K562 (cell line): ENCODE results near the gene CMBL. TPM values are rescaled to one million over a fixed set of nuclear protein-coding genes. Genes with fewer than 3 reads are reported as not detected.

Source experiments
- ATF7 ChIP-seq: fragments of 450-650 bp; IDR thresholded peaks from 2 replicates; pipeline ENCODE4 v1.7.1; 2014; ENCODE audit warnings: mild to moderate bottlenecking, moderate library complexity
- CCAR2 ChIP-seq: fragments of 200-400 bp; formaldehyde crosslinking; IDR thresholded peaks from 2 replicates; pipeline ENCODE4 v1.6.1; 2017; ENCODE audit warnings: mild to moderate bottlenecking, low read depth, low read length
- DLX4 ChIP-seq: fragments of 250-450 bp; sonication (Bioruptor Pico); IDR thresholded peaks from 2 replicates; pipeline ENCODE4 v1.6.1; 2021; ENCODE audit warnings: mild to moderate bottlenecking
- FIP1L1 ChIP-seq: fragments of 200-400 bp; formaldehyde crosslinking; IDR thresholded peaks from 2 replicates; pipeline ENCODE4 v1.6.1; 2018; ENCODE audit warnings: mild to moderate bottlenecking, low read depth, low read length; ENCODE audit not compliant: poor library complexity, severe bottlenecking
- HDAC2 ChIP-seq: fragments of 450-650 bp; IDR thresholded peaks from 2 replicates; pipeline ENCODE4 v1.6.1; 2016; ENCODE audit warnings: mild to moderate bottlenecking
- JUND ChIP-seq, 2 experiments: IDR thresholded peaks; 2 replicates in 1 of 2; 3 replicates in 1 of 2; pipeline ENCODE4 v1.6.1; 2011; ENCODE audit warnings: borderline replicate concordance in 2 of 2, low read depth in 2 of 2, low read length in 2 of 2, improper control_type of control experiment in 1 of 2, missing biosample characterization in 1 of 2, missing genetic modification characterization in 1 of 2, missing genetic modification reagents in 1 of 2
- MNT ChIP-seq, 2 experiments: fragments of 450-650 bp; conservative IDR thresholded peaks; 2 replicates each; pipeline ENCODE4 v1.6.1; 2017; ENCODE audit warnings: mild to moderate bottlenecking in 2 of 2, moderate library complexity in 2 of 2
- MTA2 ChIP-seq: fragments of 450-650 bp; IDR thresholded peaks from 2 replicates; pipeline ENCODE4 v1.6.1; 2016; ENCODE audit warnings: low read depth
- NR4A1 ChIP-seq, 2 experiments: fragments of 250-450 bp in 1 of 2; fragments of 450-650 bp in 1 of 2; sonication (Bioruptor Pico) in 1 of 2; IDR thresholded peaks; 2 replicates each; pipeline versions ENCODE4 v1.4.0 to v1.6.1; 2016 to 2020; ENCODE audit warnings: mild to moderate bottlenecking in 2 of 2, missing compliant biosample characterization in 1 of 2, missing genetic modification characterization in 1 of 2, moderate library complexity in 1 of 2
- PHF20 ChIP-seq: fragments of 450-650 bp; IDR thresholded peaks from 2 replicates; pipeline ENCODE4 v1.6.1; 2018; ENCODE audit not compliant: partially characterized antibody
- RCOR1 ChIP-seq, 2 experiments: IDR thresholded peaks; 2 replicates each; pipeline ENCODE4 v1.6.1; 2012; ENCODE audit warnings: low read depth in 2 of 2, low read length in 2 of 2, borderline replicate concordance in 1 of 2, improper control_type of control experiment in 1 of 2
- ZEB2 ChIP-seq: fragments of 450-650 bp; IDR thresholded peaks from 2 replicates; pipeline ENCODE4 v1.6.1; 2016
- ZNF124 ChIP-seq: sonication (generic); formaldehyde crosslinking; IDR thresholded peaks from 2 replicates; pipeline ENCODE4 v1.8.1; 2022; ENCODE audit warnings: missing genetic modification reagents
- ZNF354B ChIP-seq: fragments of 250-450 bp; sonication (Bioruptor Pico); IDR thresholded peaks from 2 replicates; pipeline ENCODE4 v1.4.0; 2020
- ZNF431 ChIP-seq: sonication (generic); formaldehyde crosslinking; IDR thresholded peaks from 2 replicates; pipeline ENCODE4 v1.8.0; 2022; ENCODE audit warnings: mild to moderate bottlenecking, missing genetic modification reagents
- ZNF507 ChIP-seq: conservative IDR thresholded peaks from 2 replicates; pipeline ENCODE4 v1.6.1; 2017; ENCODE audit warnings: missing genetic modification characterization, missing compliant biosample characterization
- polyA plus RNA-seq, 8 experiments: library from polyadenylated mRNA; depleted of rRNA in 4 of 8; stranded (reverse) in 5 of 8; unstranded in 3 of 8; fragments of >200 nt; fragmentation: Nextera tagmentation in 2 of 8; fragmentation: Illumina TruSeq in 1 of 8; extraction: Ambion mirVana in 2 of 8; extraction: Trizol in 1 of 8; gene quantifications; 2 replicates each; pipeline versions ENCODE4 v1.2.1 to v1.2.3, GENCODE V29; 2011 to 2014; ENCODE audit warnings: inconsistent platforms in 1 of 8, missing spikeins in 1 of 8
- total RNA-seq, 7 experiments: library from RNA; depleted of rRNA in 6 of 7; stranded (reverse); fragments of >200 nt in 6 of 7; fragmentation: Illumina TruSeq in 2 of 7; extraction: Trizol in 2 of 7; gene quantifications; 2 replicates each; pipeline versions ENCODE4 v1.2.1 to v1.2.3, GENCODE V29; 2011 to 2021; ENCODE audit warnings: low replicate concordance in 1 of 7
- TF ChIP-seq, protein P1 (sequence below): sonication (generic); formaldehyde crosslinking; IDR thresholded peaks from 2 replicates; pipeline ENCODE4 v1.8.0; 2023; ENCODE audit warnings: mild to moderate bottlenecking, missing genetic modification reagents
- TF ChIP-seq, protein P2 (sequence below): sonication (generic); IDR thresholded peaks from 2 replicates; pipeline ENCODE4 v1.6.1; 2016
- TF ChIP-seq, protein P3 (sequence below), 2 experiments: fragments of 450-650 bp; IDR thresholded peaks; 2 replicates each; pipeline ENCODE4 v1.6.1; 2016

CMBL gene
- total and polyA plus RNA-seq, 9 of the 15 experiments (the other 6 are each of a cell fraction or from before 2014, with no cell fraction given) = 22.6 to 192 (median 71.1) TPM

DNA sequence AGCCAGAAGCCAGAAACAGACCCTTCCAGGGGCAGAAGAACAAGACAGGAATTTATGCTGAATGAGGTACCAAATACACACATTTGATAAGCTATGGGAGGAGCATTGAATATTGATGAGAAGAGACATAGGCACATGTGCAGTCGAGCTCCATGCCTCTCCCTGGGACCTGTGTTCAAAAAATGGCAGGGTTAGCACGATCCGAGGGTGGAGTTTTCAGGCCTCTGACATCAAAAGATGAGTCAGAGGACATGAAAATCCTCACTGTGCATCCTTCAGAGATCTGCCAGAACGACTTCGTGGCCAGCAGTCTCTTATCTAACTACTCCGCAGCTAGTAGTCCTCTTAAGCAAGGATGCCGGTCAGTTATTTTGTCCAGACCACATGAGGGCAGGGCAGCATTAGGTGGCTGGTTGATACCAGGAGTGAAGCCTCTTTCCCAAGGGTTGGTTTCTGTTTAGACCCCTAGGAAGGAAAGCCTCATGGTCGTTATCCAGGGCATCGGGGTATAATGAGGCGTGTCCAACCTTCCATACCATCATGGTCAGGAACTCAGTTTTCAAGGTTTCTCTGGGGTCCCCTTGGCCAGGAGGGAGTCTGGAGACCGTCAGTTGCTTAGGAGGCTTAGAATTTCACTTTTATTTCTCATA lies 11.6 kb upstream of the CMBL start (continued):
- TF ChIP-seq, protein P1, sequence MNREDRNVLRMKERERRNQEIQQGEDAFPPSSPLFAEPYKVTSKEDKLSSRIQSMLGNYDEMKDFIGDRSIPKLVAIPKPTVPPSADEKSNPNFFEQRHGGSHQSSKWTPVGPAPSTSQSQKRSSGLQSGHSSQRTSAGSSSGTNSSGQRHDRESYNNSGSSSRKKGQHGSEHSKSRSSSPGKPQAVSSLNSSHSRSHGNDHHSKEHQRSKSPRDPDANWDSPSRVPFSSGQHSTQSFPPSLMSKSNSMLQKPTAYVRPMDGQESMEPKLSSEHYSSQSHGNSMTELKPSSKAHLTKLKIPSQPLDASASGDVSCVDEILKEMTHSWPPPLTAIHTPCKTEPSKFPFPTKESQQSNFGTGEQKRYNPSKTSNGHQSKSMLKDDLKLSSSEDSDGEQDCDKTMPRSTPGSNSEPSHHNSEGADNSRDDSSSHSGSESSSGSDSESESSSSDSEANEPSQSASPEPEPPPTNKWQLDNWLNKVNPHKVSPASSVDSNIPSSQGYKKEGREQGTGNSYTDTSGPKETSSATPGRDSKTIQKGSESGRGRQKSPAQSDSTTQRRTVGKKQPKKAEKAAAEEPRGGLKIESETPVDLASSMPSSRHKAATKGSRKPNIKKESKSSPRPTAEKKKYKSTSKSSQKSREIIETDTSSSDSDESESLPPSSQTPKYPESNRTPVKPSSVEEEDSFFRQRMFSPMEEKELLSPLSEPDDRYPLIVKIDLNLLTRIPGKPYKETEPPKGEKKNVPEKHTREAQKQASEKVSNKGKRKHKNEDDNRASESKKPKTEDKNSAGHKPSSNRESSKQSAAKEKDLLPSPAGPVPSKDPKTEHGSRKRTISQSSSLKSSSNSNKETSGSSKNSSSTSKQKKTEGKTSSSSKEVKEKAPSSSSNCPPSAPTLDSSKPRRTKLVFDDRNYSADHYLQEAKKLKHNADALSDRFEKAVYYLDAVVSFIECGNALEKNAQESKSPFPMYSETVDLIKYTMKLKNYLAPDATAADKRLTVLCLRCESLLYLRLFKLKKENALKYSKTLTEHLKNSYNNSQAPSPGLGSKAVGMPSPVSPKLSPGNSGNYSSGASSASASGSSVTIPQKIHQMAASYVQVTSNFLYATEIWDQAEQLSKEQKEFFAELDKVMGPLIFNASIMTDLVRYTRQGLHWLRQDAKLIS = no peak
- TF ChIP-seq, protein P2, sequence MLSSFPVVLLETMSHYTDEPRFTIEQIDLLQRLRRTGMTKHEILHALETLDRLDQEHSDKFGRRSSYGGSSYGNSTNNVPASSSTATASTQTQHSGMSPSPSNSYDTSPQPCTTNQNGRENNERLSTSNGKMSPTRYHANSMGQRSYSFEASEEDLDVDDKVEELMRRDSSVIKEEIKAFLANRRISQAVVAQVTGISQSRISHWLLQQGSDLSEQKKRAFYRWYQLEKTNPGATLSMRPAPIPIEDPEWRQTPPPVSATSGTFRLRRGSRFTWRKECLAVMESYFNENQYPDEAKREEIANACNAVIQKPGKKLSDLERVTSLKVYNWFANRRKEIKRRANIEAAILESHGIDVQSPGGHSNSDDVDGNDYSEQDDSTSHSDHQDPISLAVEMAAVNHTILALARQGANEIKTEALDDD = peak; percentile 99
- TF ChIP-seq, protein P3, sequence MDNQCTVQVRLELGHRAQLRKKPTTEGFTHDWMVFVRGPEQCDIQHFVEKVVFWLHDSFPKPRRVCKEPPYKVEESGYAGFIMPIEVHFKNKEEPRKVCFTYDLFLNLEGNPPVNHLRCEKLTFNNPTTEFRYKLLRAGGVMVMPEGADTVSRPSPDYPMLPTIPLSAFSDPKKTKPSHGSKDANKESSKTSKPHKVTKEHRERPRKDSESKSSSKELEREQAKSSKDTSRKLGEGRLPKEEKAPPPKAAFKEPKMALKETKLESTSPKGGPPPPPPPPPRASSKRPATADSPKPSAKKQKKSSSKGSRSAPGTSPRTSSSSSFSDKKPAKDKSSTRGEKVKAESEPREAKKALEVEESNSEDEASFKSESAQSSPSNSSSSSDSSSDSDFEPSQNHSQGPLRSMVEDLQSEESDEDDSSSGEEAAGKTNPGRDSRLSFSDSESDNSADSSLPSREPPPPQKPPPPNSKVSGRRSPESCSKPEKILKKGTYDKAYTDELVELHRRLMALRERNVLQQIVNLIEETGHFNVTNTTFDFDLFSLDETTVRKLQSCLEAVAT (IDR thresholded peaks at IDR 0.05) = peak in 1 of 2 experiments; percentile 67; a peak in 2 of 4 replicates
- no peak for TF ChIP-seq NR4A1 (CRISPR knock-in tag; IDR thresholded peaks at IDR 0.05)
- 0 out of 2 replicates have a peak, but pooled peaks have one; percentile 65 for TF ChIP-seq NR4A1 (tag; IDR thresholded peaks at IDR 0.05)
- no peak for TF ChIP-seq ZNF124
- TF ChIP-seq ZNF354B (CRISPR knock-in tag) = no peak
- peak; percentile 97 for TF ChIP-seq JUND (IDR thresholded peaks at IDR 0.05; ENCODE audit: borderline replicate concordance, low read depth, low read length)
- peak; percentile 98; the same call in 2 of the 3 replicates for TF ChIP-seq JUND (tag; IDR thresholded peaks at IDR 0.05; ENCODE audit: borderline replicate concordance, low read depth, low read length)
- TF ChIP-seq DLX4 (CRISPR knock-in tag) = no peak
- TF ChIP-seq CCAR2 = no peak
- peak; percentile 83 for TF ChIP-seq ATF7
- TF ChIP-seq MNT (conservative IDR thresholded peaks at IDR 0.05) = peak; percentile 68 to 79
- TF ChIP-seq ZNF507 (tag) = no peak
- peak; percentile 74; the same call in 1 of the 2 replicates for TF ChIP-seq ZEB2
- TF ChIP-seq HDAC2 = peak; percentile 95
- TF ChIP-seq PHF20 = no peak
- TF ChIP-seq RCOR1 (IDR thresholded peaks at IDR 0.05; ENCODE audit: borderline replicate concordance in 1 of 2, low read depth in 2 of 2, low read length in 2 of 2) = peak; percentile 50 to 99; a peak in 3 of 4 replicates
- TF ChIP-seq FIP1L1 = no peak
- TF ChIP-seq MTA2 = no peak; the same call in 1 of the 2 replicates
- TF ChIP-seq ZNF431 (CRISPR knock-in tag) = 0 out of 2 replicates have a peak, but pooled peaks have one; percentile 14
